Fibroblast of the conjunctiva (primary cell): ENCODE measurements around the gene ANHX.
A peak's percentile ranks its signal among the peaks of the same experiment; 100 is the strongest.

Source experiments
- DNase-seq: peaks from one replicate; pipeline ENCODE4 v3.0.0-alpha.2; 2010; ENCODE audit warnings: low read depth

ANHX gene

DNA sequence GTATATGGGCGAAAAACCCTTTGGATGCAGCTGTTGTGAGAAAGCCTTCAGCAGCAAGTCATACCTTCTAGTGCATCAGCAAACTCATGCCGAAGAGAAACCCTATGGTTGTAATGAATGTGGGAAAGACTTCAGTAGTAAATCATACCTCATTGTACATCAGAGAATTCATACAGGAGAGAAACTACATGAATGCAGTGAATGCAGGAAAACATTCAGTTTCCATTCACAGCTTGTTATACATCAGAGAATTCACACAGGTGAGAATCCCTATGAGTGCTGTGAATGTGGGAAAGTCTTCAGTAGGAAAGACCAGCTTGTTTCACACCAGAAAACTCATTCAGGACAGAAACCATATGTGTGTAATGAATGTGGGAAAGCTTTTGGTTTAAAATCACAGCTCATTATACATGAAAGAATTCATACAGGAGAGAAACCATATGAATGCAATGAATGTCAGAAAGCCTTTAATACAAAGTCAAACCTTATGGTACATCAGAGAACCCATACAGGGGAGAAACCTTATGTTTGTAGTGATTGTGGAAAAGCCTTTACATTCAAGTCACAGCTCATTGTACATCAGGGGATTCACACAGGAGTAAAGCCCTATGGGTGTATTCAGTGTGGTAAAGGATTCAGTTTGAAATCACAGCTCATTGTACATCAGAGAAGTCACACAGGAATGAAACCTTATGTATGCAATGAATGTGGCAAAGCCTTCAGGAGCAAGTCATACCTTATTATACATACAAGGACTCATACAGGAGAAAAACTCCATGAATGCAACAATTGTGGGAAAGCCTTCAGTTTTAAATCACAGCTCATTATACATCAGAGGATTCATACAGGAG is 33.0 kb downstream of the ANHX start:
- no peak for DNase-seq

DNA sequence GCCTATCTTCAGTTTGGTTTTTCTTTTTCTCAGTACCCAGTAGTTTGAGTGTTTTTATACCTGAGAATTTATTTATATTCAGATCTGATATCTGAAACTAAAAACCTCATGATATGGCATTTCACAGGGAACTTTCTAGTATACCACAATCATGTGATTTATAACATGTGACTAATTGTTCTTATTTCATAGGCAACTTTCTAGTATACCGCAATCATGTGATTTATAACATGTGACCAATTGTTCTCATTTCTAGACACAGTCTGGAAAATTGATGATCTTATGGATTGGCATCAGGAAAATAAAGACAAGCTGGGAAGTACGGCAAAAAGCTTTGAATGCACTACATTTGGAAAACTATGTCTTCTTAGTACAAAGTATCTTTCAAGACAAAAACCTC is 33.8 kb downstream of the ANHX start:
- no peak for DNase-seq

DNA sequence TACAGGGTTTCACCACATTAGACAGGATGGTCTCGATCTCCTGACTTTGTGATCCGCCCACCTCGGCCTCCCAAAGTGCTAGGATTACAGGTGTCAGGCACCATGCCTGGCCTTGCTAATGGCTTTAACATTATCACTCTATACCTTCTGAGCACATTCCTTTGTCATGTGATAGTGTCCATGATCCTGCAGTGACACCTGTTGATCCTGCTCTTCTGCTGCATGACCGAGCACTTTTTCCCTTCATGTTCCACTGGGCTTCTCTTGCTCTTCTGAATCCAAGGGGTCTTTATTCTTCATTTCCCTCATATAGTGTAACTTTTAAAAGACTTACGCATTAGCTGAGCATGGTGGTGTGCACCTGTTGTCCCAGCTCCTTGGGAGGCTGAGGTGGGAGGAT is 42.8 kb downstream of the ANHX start:
- no peak for DNase-seq

DNA sequence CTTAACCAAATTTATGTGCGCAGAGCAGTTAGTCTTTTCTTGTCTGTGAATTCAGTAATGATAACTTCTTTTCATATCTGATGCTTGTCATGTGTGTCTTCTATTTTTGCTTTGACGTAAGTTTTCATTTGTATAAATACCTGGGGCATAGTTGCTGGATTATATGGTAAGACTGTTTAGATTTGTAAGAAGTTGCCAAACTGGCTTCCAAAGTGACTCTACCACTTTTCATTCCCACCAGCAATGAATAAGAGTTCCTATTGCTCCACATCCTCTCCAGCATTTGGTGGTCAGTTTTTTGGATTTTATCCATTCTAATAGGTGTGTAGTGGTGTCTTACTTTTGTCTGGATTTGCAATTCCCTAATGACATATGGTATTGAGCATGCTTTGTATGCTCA is 45.5 kb downstream of the ANHX start:
- no peak for DNase-seq

DNA sequence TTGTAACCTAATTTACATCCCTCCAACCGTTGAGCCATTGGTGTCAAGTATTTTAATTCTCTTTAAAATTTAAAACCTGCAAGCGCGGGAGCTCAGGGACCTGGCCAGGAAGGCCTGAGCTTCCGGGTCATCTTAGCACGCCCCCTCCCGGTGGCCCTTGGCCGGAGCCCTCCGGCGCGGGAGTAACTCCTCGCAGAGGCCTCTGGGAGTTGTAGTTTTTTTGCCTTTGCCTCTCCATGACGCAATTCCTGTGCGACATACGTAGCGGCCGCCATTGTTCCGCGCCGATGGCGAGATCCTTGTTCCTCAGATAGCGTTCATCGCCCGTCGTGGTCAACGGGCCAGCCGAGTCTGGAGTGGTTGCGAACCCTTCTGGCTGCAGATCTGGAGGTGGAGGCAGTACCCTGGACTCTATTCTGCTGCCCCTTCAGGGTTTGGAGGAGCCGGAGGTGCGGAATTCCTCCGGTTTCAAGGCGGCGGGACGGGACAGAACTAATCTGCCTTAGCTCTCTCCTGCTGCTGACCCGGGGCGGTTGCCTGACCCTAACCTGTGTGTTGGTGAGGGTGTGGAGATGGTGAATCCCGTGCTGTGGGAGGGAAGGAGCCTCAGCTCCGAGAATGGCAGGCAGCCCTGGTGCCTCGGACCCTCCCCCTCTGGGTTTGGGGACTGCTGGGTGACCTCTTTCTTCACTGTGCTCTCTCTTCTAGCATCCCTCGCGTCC is 54.3 kb downstream of the ANHX start, which contains the start of gene ZNF268:
Gene ZNF268 (plus strand): TSS at position 258 of the 722 bp plus-strand sequence. CDS start 503 bp downstream, outside the sequence.
- peak; percentile 83 for DNase-seq

DNA sequence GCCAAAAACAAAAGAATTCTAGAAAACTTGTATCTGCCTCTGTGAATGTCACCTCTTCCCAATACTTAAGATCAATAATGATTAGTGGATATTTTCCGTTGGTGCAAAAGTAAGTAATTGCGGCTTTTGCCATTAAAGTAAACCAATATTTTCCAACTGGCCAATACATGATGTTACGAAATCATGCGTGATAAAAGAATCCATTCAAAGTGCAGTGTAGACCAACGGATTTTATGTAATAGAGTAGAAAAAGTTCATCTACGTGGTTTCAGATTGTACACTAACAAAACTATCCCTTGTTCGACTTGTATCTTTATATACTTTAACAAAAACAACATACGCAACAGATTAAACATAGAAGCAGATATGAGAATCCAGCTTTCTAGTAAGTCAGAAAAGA is 55.0 kb downstream of the ANHX start:
- DNase-seq, result no peak

DNA sequence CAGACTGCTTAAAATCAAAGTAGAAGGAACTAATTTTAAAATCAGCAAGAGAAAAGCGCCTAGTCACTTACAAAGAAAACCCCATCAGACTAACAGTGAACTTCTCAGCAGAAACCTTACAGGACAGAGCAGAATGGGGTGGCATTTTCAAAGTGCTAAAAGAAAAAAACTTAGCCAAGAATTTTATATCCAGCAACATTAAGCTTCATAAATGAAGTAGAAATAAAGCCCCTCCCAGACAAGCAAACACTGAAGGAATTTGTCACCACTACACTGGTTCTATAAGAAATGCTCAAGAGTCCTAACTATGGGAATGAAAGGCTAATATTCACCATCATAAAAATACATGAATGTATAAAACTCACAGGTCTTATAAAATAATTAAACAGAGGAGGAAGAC is 60.8 kb downstream of the ANHX start:
- DNase-seq, result no peak

DNA sequence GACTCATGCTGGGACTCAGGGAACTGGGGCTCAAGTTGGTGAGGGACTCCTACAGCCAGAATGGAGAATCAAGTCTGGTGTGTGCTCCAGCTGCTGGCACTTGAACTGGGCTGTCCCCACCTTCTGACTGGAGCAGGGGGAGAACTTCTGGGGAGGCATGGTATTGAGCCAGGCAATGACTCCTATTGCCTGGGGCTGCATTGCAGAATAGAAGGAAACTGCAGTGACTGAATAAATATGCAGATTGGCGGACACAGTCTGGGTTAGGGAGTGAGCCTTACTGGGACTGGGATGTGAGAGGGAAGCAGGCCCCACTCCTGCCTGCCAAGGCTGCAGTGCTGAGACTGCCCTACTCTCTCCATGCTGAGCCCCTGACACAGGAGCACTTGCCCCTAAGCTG is 63.2 kb downstream of the ANHX start:
- DNase-seq, result no peak
